ENCODE results near the gene MRE11.
"Not testable (repeated sequence)": the region's sequence is repeated elsewhere in the genome, so short reads cannot be mapped to it uniquely, and the experiment has no call there.

The MRE11 gene

DNA sequence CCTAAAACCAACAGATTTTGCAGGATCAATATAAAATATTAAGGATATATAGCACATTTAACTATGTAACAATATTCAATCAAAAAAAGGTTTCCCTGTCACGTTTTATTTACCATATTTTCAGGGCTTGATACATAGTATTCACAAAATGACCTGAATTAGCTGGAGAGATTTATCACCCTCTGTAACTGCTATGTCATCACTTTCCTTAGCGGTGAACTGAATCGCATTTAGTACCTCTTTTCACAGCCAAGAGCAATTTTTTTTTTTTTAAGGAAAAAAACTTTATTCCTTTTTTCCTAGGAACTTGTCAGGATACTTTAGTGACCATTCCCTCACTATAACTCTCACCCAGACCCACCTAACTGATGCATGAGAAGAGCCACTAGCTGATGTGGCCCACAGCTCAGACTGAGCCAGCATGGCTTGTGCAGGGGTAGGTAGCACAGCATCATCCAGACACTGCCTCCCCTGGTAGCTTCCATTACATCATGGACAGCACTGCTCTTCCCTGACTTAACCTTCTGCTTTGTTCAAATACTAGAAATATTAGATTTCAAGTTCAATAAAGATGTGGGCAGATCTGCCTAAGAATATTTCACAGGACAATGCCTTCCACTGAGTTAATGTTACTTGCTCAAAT, 75.4 kb downstream of the MRE11 start:
- no peak for DNase-seq

DNA sequence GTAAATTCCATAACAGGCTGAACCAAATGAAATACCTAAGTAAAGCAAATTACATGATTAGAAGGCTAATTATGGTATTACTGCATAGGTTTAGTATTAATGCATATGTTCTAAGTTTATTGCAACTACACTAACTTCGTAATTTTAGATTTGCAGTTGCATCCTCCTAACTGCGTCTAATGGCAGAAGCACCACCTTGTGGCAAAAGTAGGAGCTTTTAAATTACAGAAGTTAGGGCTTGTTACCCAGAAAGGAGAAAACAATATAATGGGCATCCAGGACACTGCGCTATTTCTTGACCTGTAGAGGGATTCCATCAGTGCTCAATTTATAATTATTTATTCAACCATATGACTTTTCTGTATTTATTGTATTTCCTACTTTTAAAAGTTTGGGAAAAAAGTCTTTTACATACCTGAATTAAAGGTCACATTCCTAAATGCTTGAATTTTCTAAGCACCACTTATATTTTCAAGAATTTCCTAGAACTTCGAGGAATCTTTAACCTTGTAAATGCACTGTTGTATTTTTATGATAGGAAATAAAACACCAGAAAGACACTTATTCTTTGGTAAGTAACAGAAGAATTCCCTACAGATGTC, 76.2 kb downstream of the MRE11 start:
- no peak for DNase-seq

DNA sequence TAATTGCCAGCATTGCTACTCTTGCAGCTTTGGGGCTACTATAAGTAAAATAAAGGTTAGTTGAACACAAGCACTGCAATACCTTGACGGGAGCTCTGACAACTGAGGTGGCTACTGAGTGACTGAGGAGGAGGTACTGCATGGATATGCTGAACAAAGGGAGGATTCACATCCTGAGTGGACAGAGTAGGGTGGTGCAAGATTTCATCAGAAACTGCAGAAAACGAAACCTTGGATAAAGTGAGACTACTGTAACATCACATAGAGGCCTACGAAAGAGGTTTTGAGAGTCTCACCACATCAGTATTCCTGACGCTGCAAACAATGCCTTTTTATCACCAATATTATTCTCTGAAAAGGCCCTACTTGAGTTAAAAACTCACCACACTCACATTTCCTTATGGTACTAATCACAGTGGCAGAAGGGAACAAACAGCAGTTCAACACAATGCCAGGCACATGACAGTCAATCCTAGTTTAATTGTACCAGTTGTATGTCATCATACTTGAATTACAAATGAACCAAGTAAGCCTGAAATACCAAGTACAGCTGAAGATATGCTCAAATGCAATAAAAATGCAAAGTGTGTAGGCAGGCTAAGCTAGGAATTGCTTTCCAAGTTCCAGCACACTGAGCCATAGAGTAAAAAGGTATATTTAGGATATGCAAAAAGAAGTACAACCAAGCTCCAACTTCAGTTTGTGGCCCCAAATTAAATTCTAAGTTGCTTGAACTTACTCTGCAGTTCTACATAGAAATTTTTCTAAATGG, 88.4 kb downstream of the MRE11 start:
- no peak for DNase-seq

GRCh38 chr11:94402355-94402754, 91.3 kb downstream of the MRE11 start:
- no peak for DNase-seq

- no peak for DNase-seq
These were observed 91.8 kb downstream of the MRE11 start for GRCh38 chr11:94401773-94402265.

DNA sequence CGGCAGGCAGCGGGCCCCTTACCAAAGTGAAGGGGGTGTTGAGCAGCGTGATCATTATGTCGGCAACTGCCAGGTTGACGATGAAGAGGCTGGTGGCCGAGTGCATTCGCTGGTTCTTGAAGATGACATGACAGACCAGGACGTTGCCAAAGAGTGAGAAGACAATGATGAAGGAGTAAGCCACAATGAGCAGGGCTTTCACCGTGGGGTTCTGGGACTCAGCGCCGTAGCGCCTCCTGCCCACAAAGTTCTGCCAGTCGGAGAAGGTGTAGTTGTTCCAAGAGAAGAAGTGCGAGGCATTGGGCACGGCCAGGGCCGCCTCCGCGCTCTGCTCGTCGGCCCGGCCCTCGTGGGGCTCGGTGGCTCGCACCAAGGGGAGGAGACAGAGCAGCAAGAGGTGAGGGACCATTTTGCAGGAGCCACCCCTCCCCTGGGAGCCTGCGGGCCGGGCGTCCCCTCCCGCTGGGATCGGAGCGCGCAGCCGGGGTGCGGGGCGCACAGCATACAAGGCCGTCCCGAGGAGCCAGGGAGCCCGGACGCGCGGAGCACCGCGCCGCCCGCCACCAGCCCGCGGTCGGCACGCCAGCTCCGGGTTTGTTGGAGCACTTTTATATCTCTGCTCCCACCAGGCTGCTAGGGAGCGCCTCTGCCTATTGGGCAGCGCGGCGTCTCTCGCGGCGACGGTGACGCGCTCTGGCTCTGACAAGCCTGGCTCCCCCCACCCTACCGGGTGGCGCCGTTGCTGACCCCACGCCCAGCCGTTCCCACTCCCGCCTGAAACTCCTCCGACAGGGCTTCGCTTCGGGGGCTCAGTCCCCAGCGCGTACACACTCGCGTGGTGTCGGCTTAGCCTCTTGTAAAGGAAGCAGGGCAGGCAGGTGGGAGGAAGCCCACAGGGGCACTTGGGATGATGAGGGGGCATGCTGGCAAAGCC, 92.5 kb downstream of the MRE11 start, which contains the start of gene GPR83:
Gene GPR83, minus strand, starts transcription at position 581 of the 934 bp plus-strand sequence. Its CDS starts 172 bp downstream, at position 409.
- no peak for DNase-seq

DNA sequence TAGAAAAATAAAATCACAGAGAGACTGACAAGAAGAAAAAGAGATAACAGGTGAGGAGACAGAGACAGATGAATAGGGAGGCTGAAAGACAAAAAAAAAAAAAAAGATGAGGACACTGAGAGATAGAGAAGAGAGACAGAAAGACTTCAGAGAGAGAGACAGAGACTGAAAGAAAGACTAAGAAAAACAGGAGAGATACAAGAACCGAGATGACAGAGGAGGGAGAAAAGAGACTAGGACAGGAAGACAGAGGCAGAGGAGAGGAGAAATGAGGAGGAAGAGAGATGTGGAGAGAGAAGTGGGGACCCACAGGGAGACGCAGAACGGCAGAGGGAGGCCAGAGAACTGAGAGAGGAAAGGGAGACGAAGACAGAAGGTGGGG, 93.2 kb downstream of the MRE11 start:
- no peak for DNase-seq

DNA sequence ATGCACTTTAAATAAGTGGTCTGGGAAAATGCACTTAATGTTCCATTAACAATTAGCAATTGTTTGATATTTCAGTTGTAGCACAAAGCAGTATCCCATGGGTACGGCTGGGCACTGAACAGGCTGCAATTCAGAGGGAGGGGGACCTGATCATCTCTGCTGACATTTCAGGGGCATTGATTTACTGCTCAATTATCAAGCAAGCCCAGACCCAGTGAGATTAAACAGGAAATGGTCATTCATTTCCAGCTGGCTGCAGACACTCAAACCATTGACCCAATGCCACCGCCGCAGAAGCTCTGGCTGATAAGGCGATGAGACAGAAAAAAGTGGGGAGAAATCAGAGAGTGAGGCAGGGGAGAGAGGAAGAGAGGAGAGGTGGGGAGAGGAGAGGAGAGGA, 93.6 kb downstream of the MRE11 start:
- DNase-seq = no peak

DNA sequence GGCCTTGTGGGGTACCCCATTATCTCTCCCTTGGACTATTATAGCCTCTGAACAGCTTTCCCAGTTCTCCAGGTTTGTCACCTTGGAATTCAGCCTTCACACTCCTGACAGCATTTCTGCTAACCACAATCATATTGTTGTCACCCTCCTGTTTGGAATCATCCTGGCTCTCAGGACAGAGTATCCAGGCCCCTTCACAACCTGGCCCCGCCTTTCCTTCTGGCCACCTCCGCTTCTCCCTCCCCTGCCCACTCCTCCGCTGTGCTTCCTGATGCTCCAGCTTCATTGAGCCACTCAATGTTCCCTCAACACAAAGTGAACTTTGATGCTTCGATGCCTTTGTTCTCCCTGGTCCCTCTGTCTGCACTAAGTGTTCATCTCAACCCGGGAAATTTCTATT, 95.5 kb downstream of the MRE11 start:
- no peak for DNase-seq

DNA sequence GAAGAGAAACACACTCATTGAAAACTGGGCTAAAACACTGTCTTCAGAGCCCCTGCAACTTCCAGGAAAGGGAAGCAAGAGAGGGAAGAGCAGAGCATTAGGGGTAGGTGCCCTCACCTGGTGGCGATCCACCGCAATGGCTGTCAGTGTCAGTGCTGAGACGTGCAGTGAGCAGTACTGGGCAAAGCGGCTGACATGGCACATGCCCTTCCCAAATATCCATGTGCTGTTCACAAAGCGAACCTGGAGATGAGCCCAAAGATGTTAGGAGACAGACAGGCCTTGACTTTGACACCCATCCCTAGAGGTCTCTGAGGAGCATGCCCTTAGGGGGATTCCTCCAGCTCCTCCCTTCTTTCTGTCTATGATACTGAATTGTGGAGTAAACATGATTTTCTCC, 97.4 kb downstream of the MRE11 start:
- DNase-seq = no peak

DNA sequence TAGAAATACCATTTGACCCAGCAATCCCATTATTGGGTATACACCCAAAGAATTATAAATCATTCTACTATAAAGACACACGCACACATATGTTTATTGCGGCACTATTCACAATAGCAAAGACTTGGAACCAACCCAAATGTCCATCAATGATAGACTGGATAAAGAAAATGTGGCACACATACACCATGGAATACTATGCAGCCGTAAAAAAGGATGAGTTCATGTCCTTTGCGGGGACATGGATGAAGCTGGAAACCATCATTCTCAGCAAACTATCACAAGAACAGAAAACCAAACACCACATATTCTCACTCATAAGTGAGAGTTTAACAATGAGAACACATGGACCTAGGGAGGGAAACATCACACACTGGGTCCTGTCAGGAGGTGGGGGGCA, 101.7 kb downstream of the MRE11 start:
- not testable (repeated sequence) for DNase-seq

GRCh38 chr11:94379613-94380012, 114.0 kb downstream of the MRE11 start:
- no peak for DNase-seq

DNA sequence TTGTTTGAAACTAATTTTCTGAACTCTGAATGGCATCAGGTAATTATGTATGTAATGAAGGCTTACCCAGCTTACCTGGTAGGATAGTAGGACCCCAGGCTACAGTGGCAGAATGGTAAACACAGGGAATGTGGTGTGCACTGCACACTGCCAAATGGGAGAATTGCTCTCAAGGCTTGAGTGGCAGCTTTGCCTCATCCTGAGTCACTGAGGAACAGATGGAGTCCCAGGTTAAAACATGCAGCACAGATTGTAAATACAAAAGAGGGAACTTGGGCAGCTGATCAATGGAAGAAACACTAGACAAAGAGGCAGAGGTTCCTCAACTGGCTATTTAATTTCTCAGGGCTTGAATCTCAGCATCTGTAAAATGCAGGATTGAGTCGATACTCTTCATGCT, 116.8 kb downstream of the MRE11 start:
- no peak for DNase-seq

GRCh38 chr11:94370576-94370975, 123.1 kb downstream of the MRE11 start:
- not testable (repeated sequence) for DNase-seq

All from NCI-H187 (cell line).